Ascending aorta (tissue), 2 donors: ENCODE data around the gene MCTP1. TPM values are rescaled to one million over a fixed set of nuclear protein-coding genes. Genes with fewer than 3 reads are reported as not detected.

Experiments used
- DNase-seq, 2 donors: peaks; one replicate each; pipeline ENCODE4 v3.0.0-alpha.2; 2019; ENCODE audit warnings: low spot score in 2 of 2
- H3K27ac ChIP-seq, 2 donors: fragments of 200-600 bp; sonication (generic); one replicate each; pipeline ENCODE4 v1.5.1; 2016 to 2017; ENCODE audit warnings: mild to moderate bottlenecking in 1 of 2
- H3K27me3 ChIP-seq: fragments of 200-600 bp; sonication (generic); one replicate; pipeline ENCODE4 v1.5.1; 2017
- H3K36me3 ChIP-seq, 2 donors: fragments of 200-600 bp; sonication (generic); one replicate each; pipeline ENCODE4 v1.5.1; 2016
- H3K4me1 ChIP-seq, 2 donors: fragments of 200-600 bp; sonication (generic); one replicate each; pipeline ENCODE4 v1.5.1; 2016 to 2017; ENCODE audit warnings: mild to moderate bottlenecking in 1 of 2
- H3K4me3 ChIP-seq, 2 donors: fragments of 200-600 bp; sonication (generic); one replicate each; pipeline ENCODE4 v1.5.1; 2016 to 2017; ENCODE audit warnings: mild to moderate bottlenecking in 1 of 2
- H3K9me3 ChIP-seq, 2 donors: fragments of 200-600 bp; sonication (generic); one replicate each; pipeline ENCODE4 v1.5.1; 2016
- intact Hi-C: fragments of 100-400 bp; cut with DNase I; formaldehyde crosslinking; loops from one replicate; pipeline ENCODE4 v1.15.1; 2023
- total RNA-seq: library from RNA; depleted of rRNA; stranded (reverse); fragments of >200 nt; gene quantifications from one replicate; pipeline ENCODE4 v1.1.0, GENCODE V29; 2016
- TF ChIP-seq, protein P1 (sequence below), 3 experiments: fragments of 200-600 bp in 2 of 3; fragments of 450-650 bp in 1 of 3; sonication (generic) in 2 of 3; IDR thresholded peaks; one replicate each; pipeline ENCODE4 v1.5.1; 2016 to 2019; ENCODE audit warnings: antibody characterized with exemption in 3 of 3, mild to moderate bottlenecking in 1 of 3, moderate library complexity in 1 of 3

The MCTP1 gene
- total RNA-seq, 1 donor from 2014 or later: 112 TPM

GRCh38 chr5:95114902-95115301 lies 170.0 kb downstream of the MCTP1 start:
- Histone ChIP-seq H3K4me1 (no peaks in the 10 kb centered on the region), H3K36me3 (no peaks in the 10 kb centered on the region), H3K4me3 (no peak overlapping the region), H3K9me3 (no peaks in the 10 kb centered on the region), H3K27me3 (no peaks in the 10 kb centered on the region), H3K27ac (no peak overlapping the region)
- TF ChIP-seq, protein P1, sequence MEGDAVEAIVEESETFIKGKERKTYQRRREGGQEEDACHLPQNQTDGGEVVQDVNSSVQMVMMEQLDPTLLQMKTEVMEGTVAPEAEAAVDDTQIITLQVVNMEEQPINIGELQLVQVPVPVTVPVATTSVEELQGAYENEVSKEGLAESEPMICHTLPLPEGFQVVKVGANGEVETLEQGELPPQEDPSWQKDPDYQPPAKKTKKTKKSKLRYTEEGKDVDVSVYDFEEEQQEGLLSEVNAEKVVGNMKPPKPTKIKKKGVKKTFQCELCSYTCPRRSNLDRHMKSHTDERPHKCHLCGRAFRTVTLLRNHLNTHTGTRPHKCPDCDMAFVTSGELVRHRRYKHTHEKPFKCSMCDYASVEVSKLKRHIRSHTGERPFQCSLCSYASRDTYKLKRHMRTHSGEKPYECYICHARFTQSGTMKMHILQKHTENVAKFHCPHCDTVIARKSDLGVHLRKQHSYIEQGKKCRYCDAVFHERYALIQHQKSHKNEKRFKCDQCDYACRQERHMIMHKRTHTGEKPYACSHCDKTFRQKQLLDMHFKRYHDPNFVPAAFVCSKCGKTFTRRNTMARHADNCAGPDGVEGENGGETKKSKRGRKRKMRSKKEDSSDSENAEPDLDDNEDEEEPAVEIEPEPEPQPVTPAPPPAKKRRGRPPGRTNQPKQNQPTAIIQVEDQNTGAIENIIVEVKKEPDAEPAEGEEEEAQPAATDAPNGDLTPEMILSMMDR (IDR thresholded peaks at IDR 0.05): no peak
- intact Hi-C loops: no loop called here
- DNase-seq: no peak

- DNase-seq: no peak
- no peaks in the 10 kb centered on the region for H3K27me3 ChIP-seq
- no peaks in the 10 kb centered on the region for H3K9me3 ChIP-seq
- intact Hi-C loops: no loop called here
- no peaks in the 10 kb centered on the region for H3K4me1 ChIP-seq
- H3K4me3 ChIP-seq: no peak overlapping the region
- no peaks in the 10 kb centered on the region for H3K36me3 ChIP-seq
- no peak overlapping the region for H3K27ac ChIP-seq
- TF ChIP-seq, protein P1 (IDR thresholded peaks at IDR 0.05): no peak
These were observed 170.6 kb downstream of the MCTP1 start for GRCh38 chr5:95114305-95114704.

DNA sequence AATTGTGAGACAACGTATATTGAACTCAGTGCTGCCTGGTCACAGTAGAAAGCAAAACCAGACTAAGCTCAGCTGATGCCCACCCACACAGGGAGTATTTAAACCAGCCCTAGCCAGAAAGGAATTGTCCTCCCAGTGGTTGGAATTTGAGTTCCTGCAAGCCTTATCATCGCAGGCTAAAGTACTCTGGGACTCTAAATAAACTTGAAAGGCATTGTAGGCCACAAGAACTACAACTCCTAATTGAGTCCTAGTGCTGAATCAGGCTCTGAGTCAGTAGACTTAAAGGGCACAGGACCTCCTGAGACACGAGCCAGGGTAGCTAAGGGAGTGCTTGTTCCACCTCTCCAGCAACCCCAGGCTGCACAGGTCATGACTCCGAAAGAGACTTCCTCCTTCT lies 171.4 kb downstream of the MCTP1 start:
- no peaks in the 10 kb centered on the region for H3K9me3 ChIP-seq
- no peak overlapping the region for H3K27ac ChIP-seq
- no peaks in the 10 kb centered on the region for H3K36me3 ChIP-seq
- TF ChIP-seq, protein P1 (IDR thresholded peaks at IDR 0.05): no peak
- DNase-seq: no peak
- no peaks in the 10 kb centered on the region for H3K4me1 ChIP-seq
- H3K27me3 ChIP-seq: no peaks in the 10 kb centered on the region
- no peak overlapping the region for H3K4me3 ChIP-seq
- intact Hi-C loops: no loop called here

GRCh38 chr5:95111141-95111540 lies 173.8 kb downstream of the MCTP1 start:
- Histone ChIP-seq H3K36me3 (no peaks in the 10 kb centered on the region), H3K4me1 (no peaks in the 10 kb centered on the region), H3K9me3 (no peaks in the 10 kb centered on the region), H3K27ac (no peak overlapping the region), H3K27me3 (no peaks in the 10 kb centered on the region), H3K4me3 (no peak overlapping the region)
- intact Hi-C loops: no loop called here
- DNase-seq: no peak
- TF ChIP-seq, protein P1 (IDR thresholded peaks at IDR 0.05): no peak

- TF ChIP-seq, protein P1 (IDR thresholded peaks at IDR 0.05): no peak
- H3K36me3 ChIP-seq: no peaks in the 10 kb centered on the region
- no peak for DNase-seq
- H3K27me3 ChIP-seq: no peaks in the 10 kb centered on the region
- H3K4me3 ChIP-seq: no peak overlapping the region
- H3K27ac ChIP-seq: no peak overlapping the region
- no peaks in the 10 kb centered on the region for H3K4me1 ChIP-seq
- H3K9me3 ChIP-seq: no peaks in the 10 kb centered on the region
- intact Hi-C loops: no loop called here
These were observed 174.8 kb downstream of the MCTP1 start for GRCh38 chr5:95110118-95110517.

DNA sequence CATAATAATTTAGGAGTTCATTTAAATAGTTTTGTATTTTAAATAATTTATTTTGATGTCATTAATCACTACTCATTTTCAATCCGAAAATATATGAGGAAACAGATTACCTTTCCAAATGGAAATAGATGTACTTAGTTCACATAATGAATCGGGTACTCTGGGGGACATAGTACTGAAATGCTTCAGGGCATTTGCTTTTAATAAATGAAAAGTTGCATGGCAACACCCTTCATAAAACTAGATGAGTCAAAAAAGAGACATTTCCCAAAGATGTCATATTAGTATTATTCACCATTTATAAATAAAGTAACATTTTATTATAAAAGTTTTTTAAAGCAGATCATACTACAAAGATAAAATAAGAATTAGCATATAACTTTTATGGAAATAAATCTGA lies 177.8 kb downstream of the MCTP1 start:
- H3K4me3 ChIP-seq: no peak overlapping the region
- TF ChIP-seq, protein P1 (IDR thresholded peaks at IDR 0.05): no peak
- H3K4me1 ChIP-seq: no peaks in the 10 kb centered on the region
- H3K27ac ChIP-seq: no peak overlapping the region
- DNase-seq: no peak
- no peaks in the 10 kb centered on the region for H3K27me3 ChIP-seq
- H3K36me3 ChIP-seq: no peaks in the 10 kb centered on the region
- intact Hi-C loops: no loop called here
- H3K9me3 ChIP-seq: no peaks in the 10 kb centered on the region
